Frontal cortex (tissue), 4 donors: ENCODE measurements around the gene SYT15. TPM values are rescaled to one million over a fixed set of nuclear protein-coding genes. Genes with fewer than 3 reads are reported as not detected.
"Not testable (repeated sequence)": the region's sequence is repeated elsewhere in the genome, so short reads cannot be mapped to it uniquely, and the experiment has no call there.

Experiments used
- DNase-seq, 2 donors: peaks; one replicate each; pipeline ENCODE4 v3.0.0; 2012; ENCODE audit warnings: low spot score in 2 of 2
- FAIRE-seq: peaks from 2 replicates; lab custom pipeline; 2012; peaks lifted over from hg19 to GRCh38; lab: Jason Lieb, UNC
- total RNA-seq: library from RNA; depleted of rRNA; stranded (reverse); fragments of >200 nt; gene quantifications from one replicate; pipeline ENCODE4 v1.2.3, GENCODE V29; 2014
- donor health status: control.
- donor health status: control.
- donor health status: control.

The SYT15 gene
- total RNA-seq, 1 donor from 2014 or later = 0.82 TPM

DNA sequence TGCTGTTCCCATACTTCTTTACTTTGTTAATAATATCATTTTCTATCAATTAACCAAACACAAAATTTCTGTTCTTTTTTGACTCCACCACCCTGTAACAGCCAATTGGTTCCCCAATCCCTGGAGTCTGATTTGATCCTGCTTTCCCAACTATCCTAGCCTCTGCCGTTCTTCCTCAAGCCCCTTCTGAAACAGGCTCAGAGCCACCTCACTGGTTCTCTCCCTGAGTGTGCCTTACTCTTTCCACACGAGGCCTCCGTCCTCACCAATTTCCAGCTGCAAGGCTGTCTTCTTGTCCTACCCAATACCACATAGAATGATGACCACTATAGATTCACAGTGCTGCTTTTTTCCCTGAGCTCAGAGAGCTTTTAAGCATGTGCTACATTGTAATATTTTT is 52.8 kb downstream of the SYT15 start:
- not testable (repeated sequence) for FAIRE-seq

DNA sequence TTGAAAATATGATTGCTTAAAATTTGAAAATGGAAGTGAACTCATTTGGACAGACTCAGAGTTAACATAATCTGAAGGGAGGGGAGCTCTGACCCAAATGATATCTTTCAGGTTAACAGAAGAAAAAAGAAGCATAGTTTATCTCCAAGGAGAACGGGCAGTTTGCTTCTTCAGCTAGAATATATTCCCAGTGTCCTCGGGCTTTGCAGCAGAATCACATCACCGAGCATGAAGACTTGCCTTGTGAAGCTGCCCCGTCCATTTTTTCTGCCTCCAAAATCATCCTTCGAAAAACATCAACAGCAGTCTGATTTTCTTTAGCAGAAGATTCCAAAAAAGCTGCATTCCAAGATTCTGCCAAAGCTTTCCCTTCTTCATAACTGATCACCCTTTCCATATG is 55.8 kb downstream of the SYT15 start:
- not testable (repeated sequence) for FAIRE-seq, DNase-seq

More for the DNA sequence above, 52.8 kb downstream of the SYT15 start:
- DNase-seq = not testable (repeated sequence)

GRCh38 chr10:46635364-46635959 is 56.5 kb downstream of the SYT15 start:
- FAIRE-seq, DNase-seq: not testable (repeated sequence)

- FAIRE-seq = not testable (repeated sequence)
These were observed 61.1 kb downstream of the SYT15 start for GRCh38 chr10:46640005-46640404.

More at GRCh38 chr10:46640005-46640404, 61.1 kb downstream of the SYT15 start:
- not testable (repeated sequence) for DNase-seq

Other genes with a start within 250 kb of the SYT15 start
- not detected for gene ANXA8L1, start 203.4 kb upstream of the SYT15 start, total RNA-seq
- not detected for gene NPY4R, start 113.2 kb upstream of the SYT15 start, total RNA-seq
- 18.8 TPM for gene GPRIN2, start 22.5 kb upstream of the SYT15 start, total RNA-seq